Islet precursor cell (in vitro differentiated cells): ENCODE measurements around the gene PRR20G.

Experiments used
- DNase-seq: peaks from one replicate; pipeline ENCODE4 v3.0.0-alpha.2; 2018

Gene PRR20G

GRCh38 chr3:127262533-127262932 lies 25.3 kb downstream of the PRR20G start:
- no peak for DNase-seq

- no peak for DNase-seq
Measured at GRCh38 chr3:127261925-127262324, 25.9 kb downstream of the PRR20G start.

GRCh38 chr3:127260826-127261555 lies 26.9 kb downstream of the PRR20G start:
- DNase-seq = no peak

GRCh38 chr3:127260416-127260815 lies 27.4 kb downstream of the PRR20G start:
- DNase-seq = no peak

- DNase-seq = no peak
Measured at GRCh38 chr3:127259882-127260281, 28.0 kb downstream of the PRR20G start.

GRCh38 chr3:127258733-127259132 lies 29.1 kb downstream of the PRR20G start:
- no peak for DNase-seq

GRCh38 chr3:127257351-127257750 lies 30.5 kb downstream of the PRR20G start:
- DNase-seq = no peak

GRCh38 chr3:127256733-127257271 lies 31.0 kb downstream of the PRR20G start:
- DNase-seq = no peak

- DNase-seq = no peak
Measured at GRCh38 chr3:127256138-127256537, 31.7 kb downstream of the PRR20G start.

GRCh38 chr3:127255516-127255915 lies 32.3 kb downstream of the PRR20G start:
- no peak for DNase-seq

- no peak for DNase-seq
Measured at GRCh38 chr3:127254730-127255129, 33.1 kb downstream of the PRR20G start.

- no peak for DNase-seq
Measured at GRCh38 chr3:127254033-127254644, 33.7 kb downstream of the PRR20G start.

- DNase-seq = no peak
Measured at GRCh38 chr3:127253491-127253890, 34.4 kb downstream of the PRR20G start.

- DNase-seq = no peak
Measured at GRCh38 chr3:127252446-127252845, 35.4 kb downstream of the PRR20G start.

- no peak for DNase-seq
Measured at GRCh38 chr3:127250032-127250431, 37.8 kb downstream of the PRR20G start.

- DNase-seq = no peak
Measured at GRCh38 chr3:127247292-127247691, 40.6 kb downstream of the PRR20G start.

GRCh38 chr3:127238602-127239001 lies 49.2 kb downstream of the PRR20G start:
- DNase-seq = no peak

GRCh38 chr3:127237835-127238234 lies 50.0 kb downstream of the PRR20G start:
- DNase-seq = no peak

GRCh38 chr3:127235706-127236105 lies 52.1 kb downstream of the PRR20G start:
- no peak for DNase-seq

- DNase-seq = no peak
Measured at GRCh38 chr3:127234778-127235177, 53.1 kb downstream of the PRR20G start.
